ENCODE data around the gene NFIC.
"Not testable (repeated sequence)": the region's sequence is repeated elsewhere in the genome, so short reads cannot be mapped to it uniquely, and the experiment has no call there.

NFIC gene

GRCh38 chr19:3496392-3497273 is 130.2 kb downstream of the NFIC start:
- no peak for DNase-seq

- DNase-seq = no peak
Observed at GRCh38 chr19:3497757-3498520, 131.6 kb downstream of the NFIC start.

GRCh38 chr19:3499738-3500428 is 133.5 kb downstream of the NFIC start:
- no peak for DNase-seq

GRCh38 chr19:3500429-3501101 is 134.2 kb downstream of the NFIC start, which contains the start of gene DOHH:
Gene DOHH, minus strand, starts transcription at chr19:3500674. Its CDS starts 3,860 bp downstream, at chr19:3496814.
- DNase-seq = peak; percentile 83 to 86 (median 84)

- DNase-seq = no peak
Observed at GRCh38 chr19:3501780-3502179, 135.4 kb downstream of the NFIC start.

GRCh38 chr19:3503036-3503572 is 136.7 kb downstream of the NFIC start:
- no peak for DNase-seq

GRCh38 chr19:3504735-3505134 is 138.4 kb downstream of the NFIC start:
- no peak for DNase-seq

- DNase-seq = peak; percentile 98 to 100 (median 98)
Observed at GRCh38 chr19:3505598-3506383, 139.4 kb downstream of the NFIC start, which contains the start of gene FZR1. Gene FZR1, plus strand, starts transcription at chr19:3506311. Its CDS starts 16,679 bp downstream, at chr19:3522990.

GRCh38 chr19:3506384-3507340 is 140.3 kb downstream of the NFIC start:
- DNase-seq = no peak

- no peak for DNase-seq
Observed at GRCh38 chr19:3507371-3508120, 141.2 kb downstream of the NFIC start.

- not testable (repeated sequence) for DNase-seq
Observed at GRCh38 chr19:3508121-3508661, 141.8 kb downstream of the NFIC start.

- no peak for DNase-seq
Observed at GRCh38 chr19:3508771-3509535, 142.6 kb downstream of the NFIC start.

- DNase-seq = no peak
Observed at GRCh38 chr19:3509566-3509989, 143.2 kb downstream of the NFIC start.

GRCh38 chr19:3510727-3511126 is 144.3 kb downstream of the NFIC start:
- DNase-seq = no peak

- no peak for DNase-seq
Observed at GRCh38 chr19:3511506-3512251, 145.3 kb downstream of the NFIC start.

GRCh38 chr19:3512562-3513228 is 146.3 kb downstream of the NFIC start:
- DNase-seq = no peak
